Hematopoietic multipotent progenitor cell treated with erythropoietin and hydrocortisone succinate and interleukin-3 and kit ligand, for 8 days (in vitro differentiated cells): ENCODE data around the gene TMC8.

Experiments used
- DNase-seq: peaks from one replicate; pipeline ENCODE4 v3.0.0-alpha.2; 2015

Gene TMC8

GRCh38 chr17:78125138-78125913 is 5.2 kb upstream of the TMC8 start:
- no peak for DNase-seq

DNA sequence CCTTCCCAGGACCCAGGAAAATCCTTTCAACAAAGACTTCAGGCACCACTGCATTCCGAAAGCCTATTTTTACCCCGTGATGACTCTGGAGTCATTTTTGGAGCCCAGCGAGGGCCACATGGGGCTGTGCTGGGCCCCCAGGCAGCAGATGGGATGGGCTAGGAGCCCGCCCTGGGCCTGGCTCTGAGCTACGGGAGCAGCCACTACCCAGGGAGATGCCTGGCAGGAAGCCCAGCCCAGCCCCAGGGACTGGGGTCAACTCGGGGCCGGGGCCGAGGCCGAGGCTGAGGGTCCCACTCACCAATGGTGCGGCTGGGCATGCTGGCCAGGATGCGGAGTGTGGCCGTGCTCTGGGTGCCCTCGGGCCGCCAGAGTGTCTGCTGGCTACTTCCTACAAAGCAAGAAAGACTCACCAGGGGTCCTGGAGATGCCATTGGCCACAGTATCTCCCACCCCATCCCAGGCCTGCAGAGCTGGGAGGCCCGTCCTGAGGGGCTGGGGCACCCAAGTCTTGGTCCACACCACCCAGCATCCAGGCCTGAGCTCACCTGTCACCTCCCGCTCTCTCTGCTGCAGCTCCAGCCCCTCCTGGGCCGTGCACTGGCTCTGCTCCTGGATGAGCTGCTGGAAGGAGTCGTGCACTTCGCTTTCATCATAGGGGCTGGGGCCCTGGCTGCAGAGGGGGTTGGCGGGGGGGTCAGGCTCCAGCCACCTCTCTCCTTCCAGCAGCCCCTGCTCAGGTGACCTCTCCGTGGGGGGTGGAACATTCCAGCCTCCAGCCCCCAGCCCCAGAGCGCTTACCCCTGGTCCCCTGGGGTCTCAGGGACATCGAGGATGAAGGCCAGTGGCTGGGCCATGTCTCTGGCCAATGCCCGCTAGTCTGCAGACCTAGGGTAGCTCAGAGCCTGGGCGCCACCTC is 4.3 kb upstream of the TMC8 start:
- DNase-seq: no peak

- DNase-seq: no peak
Observed at GRCh38 chr17:78126895-78127238, 3.7 kb upstream of the TMC8 start.

DNA sequence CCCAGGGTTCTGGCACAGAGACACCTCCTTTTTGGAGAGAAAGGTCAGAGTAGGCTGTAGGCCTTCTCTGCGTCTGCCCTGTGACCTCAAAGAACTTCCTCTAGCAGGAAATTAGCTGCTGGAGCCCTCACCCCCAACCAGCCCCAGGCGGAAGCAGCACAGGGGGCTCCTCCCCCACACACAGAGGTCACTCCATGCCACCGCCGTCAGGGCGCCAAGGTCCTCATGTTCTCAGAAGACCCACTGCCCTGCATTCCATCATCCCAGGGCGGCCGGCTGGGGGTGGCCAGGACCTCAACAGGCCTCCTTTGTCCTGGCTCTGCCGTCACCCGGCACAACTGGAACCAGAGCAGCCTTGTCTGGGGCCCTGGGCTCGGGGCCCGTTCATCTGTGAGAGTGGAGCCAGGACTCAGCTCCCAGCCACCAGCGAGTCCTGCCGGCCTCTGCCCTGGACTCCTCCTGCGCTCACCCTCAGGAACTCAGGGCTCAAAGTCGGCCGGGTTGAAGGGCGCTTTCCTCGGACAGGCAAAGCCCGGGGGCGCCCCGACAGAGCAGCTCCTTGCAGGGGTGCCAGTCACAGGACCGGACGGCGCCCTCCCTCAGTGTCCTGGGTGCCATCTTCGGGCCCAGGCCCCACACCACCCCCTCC is 3.2 kb upstream of the TMC8 start:
- peak; percentile 71 for DNase-seq

GRCh38 chr17:78127888-78128550 is 2.6 kb upstream of the TMC8 start:
- DNase-seq: peak; percentile 44

DNA sequence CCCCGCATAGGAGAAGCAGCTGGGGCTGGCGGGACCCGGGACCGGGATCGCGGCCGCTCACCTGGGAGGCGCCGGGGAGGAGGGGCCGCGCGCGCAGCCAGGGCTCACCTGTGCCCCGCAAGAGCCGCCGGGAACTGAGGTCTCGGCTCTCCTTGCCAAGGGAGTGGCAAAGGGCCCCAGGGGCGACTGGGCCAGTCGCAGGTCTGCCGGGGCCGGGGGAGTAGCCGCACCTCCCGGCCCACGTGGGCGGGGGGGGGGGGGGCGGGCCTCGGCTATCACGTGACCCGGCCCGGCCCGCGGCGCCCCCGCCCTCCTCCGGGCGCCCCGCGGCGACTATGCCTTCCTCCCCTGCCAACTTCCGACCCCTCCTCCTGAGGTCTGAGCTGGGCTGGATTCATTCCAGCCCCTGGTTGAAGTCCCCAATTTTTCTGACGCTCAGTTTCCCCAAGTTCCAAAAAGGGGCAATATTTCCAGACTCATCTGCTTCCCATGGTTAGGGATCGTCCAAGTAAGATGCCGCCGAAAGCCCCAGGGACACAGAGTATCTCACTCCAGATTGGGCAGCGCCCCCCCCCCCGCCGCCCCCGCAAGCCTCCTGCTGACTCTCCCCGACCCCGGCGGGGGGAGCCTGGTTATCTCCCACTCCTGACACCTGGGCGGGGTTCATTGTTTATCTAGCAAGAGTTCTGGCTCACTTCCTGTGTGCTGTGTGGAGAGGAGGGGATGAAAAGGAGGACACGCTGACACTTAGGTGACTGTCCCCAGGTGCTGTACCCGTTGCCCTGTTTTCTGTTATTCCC is 1.8 kb upstream of the TMC8 start, which contains the start of gene TMC6:
TSS of gene TMC6 (minus strand) at position 205 of the 800 bp plus-strand sequence. CDS start 1,923 bp downstream, outside the sequence.
- peak; percentile 98 for DNase-seq

DNA sequence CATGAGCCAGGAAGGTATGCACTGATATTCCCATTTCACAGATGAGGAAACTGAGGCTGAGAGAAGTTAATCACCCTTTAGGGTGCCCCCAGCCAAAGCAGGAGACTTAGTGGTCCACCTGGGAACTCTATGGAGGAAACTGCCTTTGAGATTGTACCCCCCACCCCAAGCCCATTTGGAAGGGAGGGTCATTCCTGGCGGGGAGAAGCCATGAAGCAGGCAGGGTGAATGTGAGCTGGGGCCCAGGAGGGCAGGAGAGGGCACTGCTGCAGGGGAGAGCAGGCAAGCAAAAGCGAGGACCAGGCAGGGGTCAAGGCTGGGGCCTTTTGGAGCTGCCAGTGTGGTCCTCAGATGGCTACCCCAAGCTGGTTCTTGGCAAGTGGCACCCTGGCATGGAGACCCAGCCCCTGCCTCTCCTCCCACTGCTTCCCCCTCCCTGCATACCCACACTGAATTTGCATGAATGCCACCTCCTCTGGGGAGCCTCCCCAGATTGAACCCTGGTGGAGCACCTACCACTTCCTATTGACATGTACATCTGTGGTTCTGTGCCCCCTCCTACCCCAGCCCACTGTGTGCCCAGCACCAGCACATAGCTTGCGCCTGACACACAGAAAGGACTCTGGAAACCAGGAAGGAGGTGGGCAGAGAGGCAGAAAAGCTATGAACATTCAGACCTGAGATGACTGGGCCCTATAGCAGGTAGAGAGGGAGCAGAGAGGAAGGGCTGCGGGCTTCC is 1.1 kb upstream of the TMC8 start:
- peak; percentile 59 for DNase-seq

DNA sequence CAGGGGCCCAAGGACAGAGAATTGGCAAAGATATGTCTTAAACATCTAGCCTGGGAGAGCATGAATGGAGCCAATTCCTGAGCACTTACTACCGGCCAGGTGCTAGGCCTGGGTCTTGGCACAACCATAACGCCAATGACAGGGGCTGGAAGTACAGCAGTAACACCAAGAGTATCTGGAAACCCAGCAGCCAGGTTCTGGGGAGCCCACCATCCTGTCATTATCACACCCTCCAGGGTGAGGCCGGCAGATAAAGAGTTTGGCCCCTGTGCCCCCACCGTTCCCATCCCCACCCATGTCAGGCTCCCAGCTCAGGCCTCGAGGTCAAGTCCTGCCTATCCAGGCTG is 508 bp upstream of the TMC8 start:
- DNase-seq: peak; percentile 92

DNA sequence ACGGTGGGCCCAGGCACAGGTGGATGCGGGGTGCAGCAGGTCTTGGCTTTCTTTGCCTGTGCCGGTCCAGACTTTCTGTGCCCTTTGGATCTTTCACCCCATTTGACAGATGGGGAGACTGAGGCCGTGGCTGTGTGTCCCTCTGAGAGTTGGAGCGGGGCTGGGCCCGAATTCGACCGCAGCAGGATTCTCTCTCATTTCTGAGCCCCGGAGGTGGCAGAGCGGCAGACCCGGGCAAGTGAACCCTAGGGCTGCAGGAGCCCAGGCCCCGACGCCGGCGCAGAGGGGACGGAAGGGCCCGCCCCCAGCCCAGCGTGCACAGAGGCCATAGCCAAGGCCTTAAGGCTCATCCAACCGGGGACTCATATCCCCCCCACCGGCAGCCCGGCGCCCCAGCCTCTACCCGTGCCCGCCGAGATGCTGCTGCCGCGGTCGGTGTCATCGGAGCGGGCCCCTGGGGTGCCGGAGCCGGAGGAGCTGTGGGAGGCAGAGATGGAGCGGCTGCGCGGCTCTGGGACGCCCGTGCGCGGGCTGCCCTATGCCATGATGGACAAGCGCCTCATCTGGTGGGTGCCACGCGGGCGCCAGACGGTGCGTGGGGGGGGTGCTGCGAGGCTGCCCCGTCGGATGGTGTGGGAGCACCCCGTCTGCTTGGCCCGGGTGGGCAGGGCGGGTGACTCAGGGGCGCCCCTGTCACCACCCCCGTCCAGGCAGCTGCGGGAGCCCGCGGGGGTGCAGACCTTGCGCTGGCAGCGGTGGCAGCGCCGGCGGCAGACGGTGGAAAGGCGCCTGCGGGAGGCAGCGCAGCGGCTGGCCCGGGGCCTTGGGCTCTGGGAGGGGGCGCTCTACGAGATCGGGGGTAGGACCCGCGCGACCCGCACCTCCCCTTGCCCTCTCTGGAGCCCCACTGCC is 857 bp downstream of the TMC8 start:
- peak; percentile 46 for DNase-seq

- peak; percentile 62 for DNase-seq
Observed at GRCh38 chr17:78132084-78132676, 1.6 kb downstream of the TMC8 start.

GRCh38 chr17:78132767-78133178 is 2.2 kb downstream of the TMC8 start:
- DNase-seq: no peak

DNA sequence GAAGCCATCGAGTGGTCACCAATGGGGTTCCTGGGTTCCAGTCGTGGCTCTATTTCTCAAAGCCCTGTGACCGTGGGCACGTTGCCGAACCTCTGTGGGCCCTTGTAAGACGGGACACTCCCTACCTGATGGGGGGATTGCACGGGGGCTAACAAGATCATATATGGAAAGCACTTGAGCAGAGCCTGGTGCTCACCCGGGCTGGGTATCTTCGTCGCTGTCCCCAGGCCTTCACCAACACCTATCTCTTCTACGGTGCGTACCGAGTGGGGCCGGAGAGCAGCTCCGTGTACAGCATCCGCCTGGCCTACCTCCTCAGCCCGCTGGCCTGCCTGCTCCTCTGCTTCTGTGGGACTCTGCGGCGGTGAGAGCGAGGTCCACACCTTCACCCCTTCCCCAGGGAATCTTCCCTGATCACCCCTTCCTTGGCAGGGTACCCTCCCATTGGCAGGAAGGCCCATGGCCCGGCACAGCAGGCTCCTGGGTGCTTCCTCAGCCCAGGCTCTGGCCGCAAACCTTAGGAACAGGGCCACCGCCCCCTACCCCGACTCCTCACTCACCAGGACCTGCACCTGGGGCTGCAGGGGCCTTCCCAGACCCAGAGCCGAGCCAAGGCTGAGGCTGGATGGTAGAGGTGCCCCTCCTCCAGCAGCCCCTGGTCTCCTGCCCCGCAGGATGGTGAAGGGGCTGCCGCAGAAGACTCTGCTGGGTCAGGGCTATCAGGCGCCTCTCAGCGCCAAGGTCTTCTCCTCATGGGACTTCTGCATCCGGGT is 2.8 kb downstream of the TMC8 start:
- DNase-seq: no peak

- peak; percentile 83 for DNase-seq
Observed at GRCh38 chr17:78133971-78134898, 3.7 kb downstream of the TMC8 start.

DNA sequence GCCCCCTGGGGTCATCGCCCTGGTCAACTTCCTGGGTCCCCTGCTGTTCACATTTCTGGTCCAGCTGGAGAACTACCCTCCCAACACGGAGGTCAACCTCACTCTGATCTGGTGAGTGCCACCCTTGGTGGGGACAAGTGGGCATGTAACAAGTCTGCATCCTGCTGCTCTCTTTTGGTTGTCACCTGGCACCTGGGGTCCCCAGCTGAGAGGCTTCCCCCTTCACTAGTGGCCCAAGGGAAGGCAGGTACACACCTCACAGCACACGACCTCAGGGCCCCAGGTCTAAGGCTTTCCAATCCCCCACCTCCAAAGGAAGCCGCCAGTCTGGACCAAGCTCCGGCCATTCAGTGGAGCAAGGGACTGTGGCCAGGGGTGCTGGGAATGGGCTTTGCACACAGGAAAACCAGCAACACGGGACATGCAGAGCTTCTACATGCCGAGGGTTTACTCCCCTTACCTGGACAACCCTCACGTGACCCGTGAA is 4.4 kb downstream of the TMC8 start:
- no peak for DNase-seq

DNA sequence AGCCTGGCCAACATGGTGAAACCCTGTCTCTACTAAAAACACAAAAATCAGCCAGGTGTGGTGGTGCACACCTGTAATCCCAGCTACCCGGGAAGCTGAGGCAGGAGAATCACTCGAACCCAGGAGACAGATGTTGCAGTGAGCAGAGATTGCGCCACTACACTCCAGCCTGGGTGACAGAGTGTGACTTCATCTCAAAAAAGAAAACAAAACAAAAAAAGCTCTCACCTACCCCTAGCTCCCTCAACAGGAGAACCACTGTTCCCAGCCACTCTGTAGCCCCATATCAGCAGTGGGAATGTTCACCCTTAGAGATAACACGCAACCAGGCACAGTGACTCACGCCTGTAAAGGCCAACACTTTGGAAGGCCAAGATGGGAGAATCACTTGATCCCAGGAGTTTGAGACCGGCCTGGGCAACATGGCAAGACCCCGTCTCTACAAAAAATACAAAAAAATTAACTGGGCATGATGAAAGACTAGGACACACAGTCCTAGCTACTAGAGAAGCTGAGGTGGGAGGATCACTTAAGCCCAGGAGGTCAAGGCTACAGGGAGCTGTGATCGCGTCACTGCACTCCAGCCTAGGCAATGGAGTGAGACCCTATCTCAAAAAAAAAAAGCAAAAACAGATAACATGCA is 5.4 kb downstream of the TMC8 start:
- no peak for DNase-seq

DNA sequence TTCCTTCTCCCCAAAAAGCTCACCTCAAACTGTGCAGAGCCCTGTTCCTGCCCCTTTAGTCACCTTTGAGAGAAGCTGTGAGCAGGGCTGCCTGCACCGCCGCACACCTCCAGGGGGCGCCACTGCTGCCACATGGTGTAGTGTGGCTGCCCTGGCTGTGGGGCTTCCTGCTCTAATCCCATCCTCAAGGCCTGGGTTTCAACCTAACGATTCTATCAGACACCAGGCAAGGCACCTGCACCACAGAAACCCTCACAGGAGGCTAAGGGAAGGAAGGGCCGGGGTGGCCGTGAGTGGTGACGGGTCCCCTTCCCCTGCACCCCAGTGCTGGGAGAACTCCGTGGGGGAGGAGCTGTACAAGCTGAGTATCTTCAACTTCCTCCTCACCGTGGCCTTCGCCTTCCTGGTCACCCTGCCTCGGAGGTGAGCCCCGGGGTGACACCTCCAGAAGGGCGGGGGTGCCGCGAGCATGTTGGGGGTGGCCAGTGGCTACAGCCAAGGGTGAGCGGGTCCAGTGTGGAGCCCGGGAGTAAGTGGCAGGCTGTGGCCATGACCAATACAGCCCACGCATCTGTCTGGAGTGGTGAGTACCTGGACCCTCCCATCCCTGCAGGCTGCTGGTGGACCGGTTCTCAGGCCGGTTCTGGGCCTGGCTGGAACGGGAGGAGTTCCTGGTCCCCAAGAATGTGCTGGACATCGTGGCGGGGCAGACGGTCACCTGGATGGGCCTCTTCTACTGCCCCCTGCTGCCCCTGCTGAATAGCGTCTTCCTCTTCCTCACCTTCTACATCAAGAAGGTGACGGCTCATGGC is 7.0 kb downstream of the TMC8 start:
- no peak for DNase-seq
